VCaP (cell line): ENCODE measurements around the gene FRMD4B.

Experiments used
- H3K27ac ChIP-seq: fragments of 450-650 bp; 2 replicates; pipeline ENCODE4 v1.5.1; 2017
- CTCF ChIP-seq: fragments of 450-650 bp; conservative IDR thresholded peaks from 2 replicates; pipeline ENCODE4 v1.5.1; 2017; ENCODE audit warnings: mild to moderate bottlenecking, moderate library complexity

Gene FRMD4B

DNA sequence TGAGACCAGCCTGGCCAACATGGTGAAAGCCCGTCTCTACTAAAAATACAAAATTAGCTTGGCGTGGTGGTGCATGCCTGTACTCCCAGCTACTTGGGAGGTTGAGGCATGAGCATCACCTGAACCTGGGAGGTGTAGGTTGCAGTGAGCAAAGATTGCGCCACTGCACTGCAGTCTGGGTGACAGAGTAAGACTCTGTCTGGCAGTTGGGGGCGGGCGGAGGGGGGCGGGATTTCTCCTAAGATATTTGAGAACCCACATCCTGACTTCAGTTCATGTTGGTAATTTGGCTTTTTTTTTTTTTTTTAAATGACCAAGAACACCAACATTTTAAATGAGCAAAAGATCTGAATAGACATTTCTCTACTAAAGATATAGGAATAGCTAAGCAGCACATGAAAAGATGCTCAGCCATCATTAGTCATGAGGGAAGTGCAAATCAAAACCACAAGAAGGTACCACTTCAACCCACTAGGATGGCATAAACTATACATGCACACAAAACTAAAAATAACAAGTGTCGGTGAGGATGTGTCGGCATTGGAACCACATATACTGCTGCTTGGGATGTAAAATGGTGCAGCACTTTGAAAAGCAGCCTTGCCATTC lies 187.9 kb downstream of the FRMD4B start:
- peak overlapping the region; percentile 96; the same call in 1 of the 2 replicates for H3K27ac ChIP-seq
- no peak for TF ChIP-seq CTCF

DNA sequence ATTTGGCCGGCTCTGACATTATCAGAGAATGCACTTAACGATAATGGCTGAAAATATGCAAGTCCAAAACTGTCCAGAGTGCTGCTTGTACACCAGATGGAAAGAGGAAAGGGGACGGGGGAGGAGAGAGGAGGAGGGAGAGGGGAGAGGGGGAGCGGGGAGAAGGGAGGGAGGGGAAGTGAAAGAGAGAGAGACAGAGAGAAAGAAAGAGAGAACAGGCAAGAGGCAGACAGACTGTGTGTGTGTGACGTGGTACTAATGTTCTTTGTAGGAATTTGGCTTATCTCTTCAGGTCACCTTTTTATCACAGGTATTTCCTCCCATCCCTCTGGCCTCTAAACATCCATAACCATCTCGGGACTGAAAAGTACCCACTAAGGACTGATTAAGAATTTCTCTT lies 188.4 kb downstream of the FRMD4B start:
- no peak overlapping the region for H3K27ac ChIP-seq
- TF ChIP-seq CTCF = no peak

GRCh38 chr3:69196876-69197275 lies 189.0 kb downstream of the FRMD4B start:
- no peak overlapping the region for H3K27ac ChIP-seq
- no peak for TF ChIP-seq CTCF

- no peak for TF ChIP-seq CTCF
These were observed 191.3 kb downstream of the FRMD4B start for GRCh38 chr3:69194431-69195165.

GRCh38 chr3:69193749-69194148 lies 192.1 kb downstream of the FRMD4B start:
- no peak for TF ChIP-seq CTCF
- no peak overlapping the region for H3K27ac ChIP-seq

More at GRCh38 chr3:69194431-69195165, 191.3 kb downstream of the FRMD4B start:
- H3K27ac ChIP-seq = no peak overlapping the region

DNA sequence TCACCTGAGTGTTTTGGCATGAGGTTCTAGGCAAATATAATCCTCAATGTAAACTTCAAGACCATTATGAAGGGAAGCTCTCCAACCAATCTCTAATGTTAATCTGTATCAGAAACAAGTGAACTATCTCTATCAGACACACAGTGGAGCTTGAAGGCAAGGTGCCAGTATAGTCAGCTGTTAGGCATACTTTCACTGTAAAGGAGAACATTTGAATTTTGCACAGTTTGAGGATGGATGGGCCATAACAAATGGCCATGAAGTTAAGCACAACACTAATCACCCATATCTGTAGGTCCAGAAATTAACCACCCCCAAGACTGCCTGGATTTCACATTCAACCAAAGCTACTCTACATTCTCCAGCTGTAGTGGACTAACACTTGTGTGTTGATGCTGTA lies 194.4 kb downstream of the FRMD4B start:
- TF ChIP-seq CTCF = no peak
- H3K27ac ChIP-seq = no peak overlapping the region

- TF ChIP-seq CTCF = no peak
- no peak overlapping the region for H3K27ac ChIP-seq
These were observed 196.4 kb downstream of the FRMD4B start for GRCh38 chr3:69189487-69189886.
